K562 (cell line): ENCODE measurements around the gene ALKBH3. TPM values are rescaled to one million over a fixed set of nuclear protein-coding genes. Genes with fewer than 3 reads are reported as not detected.

Experiments used
- BRD9 ChIP-seq: fragments of 450-650 bp; IDR thresholded peaks from 2 replicates; pipeline ENCODE4 v1.6.1; 2018; ENCODE audit warnings: low read depth; ENCODE audit not compliant: partially characterized antibody
- EP300 ChIP-seq: IDR thresholded peaks from 2 replicates; pipeline ENCODE4 v1.6.1; 2012; ENCODE audit warnings: low read length, improper control_type of control experiment
- EWSR1 ChIP-seq: fragments of 450-650 bp; IDR thresholded peaks from 2 replicates; pipeline ENCODE4 v1.6.1; 2018; ENCODE audit warnings: borderline replicate concordance, mild to moderate bottlenecking, low read depth, moderate library complexity; ENCODE audit not compliant: partially characterized antibody
- HOXB6 ChIP-seq: fragments of 250-450 bp; sonication (Bioruptor Pico); IDR thresholded peaks from 2 replicates; pipeline ENCODE4 v1.5.1; 2022; ENCODE audit warnings: mild to moderate bottlenecking, borderline replicate concordance
- KLF1 ChIP-seq: fragments of 450-650 bp; IDR thresholded peaks from 2 replicates; pipeline ENCODE4 v1.6.1; 2016; ENCODE audit warnings: missing genetic modification characterization, missing compliant biosample characterization
- NCOA2 ChIP-seq, 2 experiments: fragments of 450-650 bp; IDR thresholded peaks; 2 replicates each; pipeline ENCODE4 v1.6.1; 2018; ENCODE audit warnings: mild to moderate bottlenecking in 2 of 2, moderate library complexity in 1 of 2; ENCODE audit not compliant: partially characterized antibody in 2 of 2
- NR1H2 ChIP-seq: sonication (generic); formaldehyde crosslinking; IDR thresholded peaks from 2 replicates; pipeline ENCODE4 v1.4.0; 2020; ENCODE audit warnings: mild to moderate bottlenecking, missing genetic modification reagents
- NR2F6 ChIP-seq: fragments of 450-650 bp; formaldehyde crosslinking; IDR thresholded peaks from 2 replicates; pipeline ENCODE4 v1.4.0; 2020; ENCODE audit warnings: mild to moderate bottlenecking
- NRF1 ChIP-seq, 2 experiments: fragments of 450-650 bp; IDR thresholded peaks in 1 of 2; conservative IDR thresholded peaks in 1 of 2; 2 replicates each; pipeline ENCODE4 v1.6.1; 2014; ENCODE audit warnings: mild to moderate bottlenecking in 2 of 2
- POLR2G ChIP-seq: fragments of 200-400 bp; formaldehyde crosslinking; IDR thresholded peaks from 2 replicates; pipeline ENCODE4 v1.6.1; 2017; ENCODE audit warnings: low read depth, mild to moderate bottlenecking, antibody characterized with exemption, low read length, moderate library complexity
- RB1 ChIP-seq: fragments of 450-650 bp; IDR thresholded peaks from 2 replicates; pipeline ENCODE4 v1.6.1; 2017; ENCODE audit warnings: low read depth, mild to moderate bottlenecking
- SMARCA4 ChIP-seq: fragments of 450-650 bp; IDR thresholded peaks from 2 replicates; pipeline ENCODE4 v1.6.1; 2016
- SMARCA5 ChIP-seq: fragments of 450-650 bp; IDR thresholded peaks from 2 replicates; pipeline ENCODE4 v1.6.1; 2016
- TRIM28 ChIP-seq: fragments of 450-650 bp; IDR thresholded peaks from 2 replicates; pipeline ENCODE4 v1.6.1; 2017
- ZBTB49 ChIP-seq: sonication (generic); formaldehyde crosslinking; IDR thresholded peaks from 2 replicates; pipeline ENCODE4 v1.8.0; 2022; ENCODE audit warnings: missing genetic modification reagents, mild to moderate bottlenecking, borderline replicate concordance
- ZNF239 ChIP-seq: fragments of 250-450 bp; sonication (Bioruptor Pico); IDR thresholded peaks from 2 replicates; pipeline ENCODE4 v1.4.0; 2020; ENCODE audit warnings: mild to moderate bottlenecking
- ZNF707 ChIP-seq: fragments of 250-450 bp; sonication (Bioruptor Pico); conservative IDR thresholded peaks from 2 replicates; pipeline ENCODE4 v1.8.0; 2022; ENCODE audit warnings: inconsistent platforms, mild to moderate bottlenecking, moderate library complexity
- polyA plus RNA-seq, 8 experiments: library from polyadenylated mRNA; depleted of rRNA in 4 of 8; stranded (reverse) in 5 of 8; unstranded in 3 of 8; fragments of >200 nt; fragmentation: Nextera tagmentation in 2 of 8; fragmentation: Illumina TruSeq in 1 of 8; extraction: Ambion mirVana in 2 of 8; extraction: Trizol in 1 of 8; gene quantifications; 2 replicates each; pipeline versions ENCODE4 v1.2.1 to v1.2.3, GENCODE V29; 2011 to 2014; ENCODE audit warnings: inconsistent platforms in 1 of 8, missing spikeins in 1 of 8
- total RNA-seq, 7 experiments: library from RNA; depleted of rRNA in 6 of 7; stranded (reverse); fragments of >200 nt in 6 of 7; fragmentation: Illumina TruSeq in 2 of 7; extraction: Trizol in 2 of 7; gene quantifications; 2 replicates each; pipeline versions ENCODE4 v1.2.1 to v1.2.3, GENCODE V29; 2011 to 2021; ENCODE audit warnings: low replicate concordance in 1 of 7
- TF ChIP-seq, protein P1 (sequence below), 2 experiments: fragments of 450-650 bp; IDR thresholded peaks; 2 replicates each; pipeline ENCODE4 v1.6.1; 2016; ENCODE audit warnings: mild to moderate bottlenecking in 2 of 2, borderline replicate concordance in 1 of 2, low read depth in 1 of 2, moderate library complexity in 1 of 2

Gene ALKBH3
- total and polyA plus RNA-seq, 9 of the 15 experiments (the other 6 are each of a cell fraction or from before 2014, with no cell fraction given), result 16.0 to 49.9 (median 36.5) TPM

DNA sequence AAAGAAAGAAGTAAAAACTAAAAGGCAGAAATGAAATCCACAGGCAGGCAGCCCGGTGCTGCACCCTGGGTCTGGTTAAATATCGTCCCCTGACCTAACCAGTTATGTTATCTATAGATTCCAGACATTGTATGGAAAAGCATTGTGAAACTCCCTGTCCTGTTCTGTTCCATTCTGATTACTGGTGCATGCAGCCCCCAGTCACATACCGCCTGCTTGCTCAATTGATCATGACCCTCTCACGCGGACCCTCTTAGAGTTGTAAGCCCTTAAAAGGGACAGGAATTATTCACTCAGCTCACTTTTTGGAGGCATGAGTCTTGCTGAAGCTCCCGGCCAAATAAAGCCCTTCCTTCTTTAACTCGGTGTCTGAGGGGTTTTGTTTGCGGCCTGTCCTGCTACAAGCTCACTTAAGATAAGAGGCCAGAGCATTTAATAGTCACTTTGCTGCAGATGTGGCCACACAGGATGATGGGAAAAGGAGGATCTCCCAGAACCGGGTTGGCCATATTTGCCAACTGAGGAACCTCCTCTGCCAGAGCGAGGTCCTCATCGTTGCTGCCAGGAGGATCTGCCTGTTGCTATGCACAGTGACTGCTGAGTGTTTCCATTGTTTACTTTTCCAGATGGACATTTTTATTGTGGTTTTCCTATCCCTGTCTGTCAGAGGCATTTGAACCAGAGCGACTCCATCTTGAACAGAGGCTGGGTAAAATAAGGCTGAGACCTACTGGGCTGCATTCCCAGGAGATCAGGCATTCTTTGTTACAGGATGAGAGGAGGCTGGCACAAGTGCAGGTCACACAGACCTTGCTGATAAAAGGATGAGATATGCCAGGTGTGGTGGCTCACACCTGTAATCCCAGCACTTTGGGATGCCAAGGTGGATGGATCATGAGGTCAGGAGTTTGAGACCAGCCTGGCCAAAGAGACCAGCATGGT is 72.0 kb downstream of the ALKBH3 start (continued):
- TF ChIP-seq, protein P1, sequence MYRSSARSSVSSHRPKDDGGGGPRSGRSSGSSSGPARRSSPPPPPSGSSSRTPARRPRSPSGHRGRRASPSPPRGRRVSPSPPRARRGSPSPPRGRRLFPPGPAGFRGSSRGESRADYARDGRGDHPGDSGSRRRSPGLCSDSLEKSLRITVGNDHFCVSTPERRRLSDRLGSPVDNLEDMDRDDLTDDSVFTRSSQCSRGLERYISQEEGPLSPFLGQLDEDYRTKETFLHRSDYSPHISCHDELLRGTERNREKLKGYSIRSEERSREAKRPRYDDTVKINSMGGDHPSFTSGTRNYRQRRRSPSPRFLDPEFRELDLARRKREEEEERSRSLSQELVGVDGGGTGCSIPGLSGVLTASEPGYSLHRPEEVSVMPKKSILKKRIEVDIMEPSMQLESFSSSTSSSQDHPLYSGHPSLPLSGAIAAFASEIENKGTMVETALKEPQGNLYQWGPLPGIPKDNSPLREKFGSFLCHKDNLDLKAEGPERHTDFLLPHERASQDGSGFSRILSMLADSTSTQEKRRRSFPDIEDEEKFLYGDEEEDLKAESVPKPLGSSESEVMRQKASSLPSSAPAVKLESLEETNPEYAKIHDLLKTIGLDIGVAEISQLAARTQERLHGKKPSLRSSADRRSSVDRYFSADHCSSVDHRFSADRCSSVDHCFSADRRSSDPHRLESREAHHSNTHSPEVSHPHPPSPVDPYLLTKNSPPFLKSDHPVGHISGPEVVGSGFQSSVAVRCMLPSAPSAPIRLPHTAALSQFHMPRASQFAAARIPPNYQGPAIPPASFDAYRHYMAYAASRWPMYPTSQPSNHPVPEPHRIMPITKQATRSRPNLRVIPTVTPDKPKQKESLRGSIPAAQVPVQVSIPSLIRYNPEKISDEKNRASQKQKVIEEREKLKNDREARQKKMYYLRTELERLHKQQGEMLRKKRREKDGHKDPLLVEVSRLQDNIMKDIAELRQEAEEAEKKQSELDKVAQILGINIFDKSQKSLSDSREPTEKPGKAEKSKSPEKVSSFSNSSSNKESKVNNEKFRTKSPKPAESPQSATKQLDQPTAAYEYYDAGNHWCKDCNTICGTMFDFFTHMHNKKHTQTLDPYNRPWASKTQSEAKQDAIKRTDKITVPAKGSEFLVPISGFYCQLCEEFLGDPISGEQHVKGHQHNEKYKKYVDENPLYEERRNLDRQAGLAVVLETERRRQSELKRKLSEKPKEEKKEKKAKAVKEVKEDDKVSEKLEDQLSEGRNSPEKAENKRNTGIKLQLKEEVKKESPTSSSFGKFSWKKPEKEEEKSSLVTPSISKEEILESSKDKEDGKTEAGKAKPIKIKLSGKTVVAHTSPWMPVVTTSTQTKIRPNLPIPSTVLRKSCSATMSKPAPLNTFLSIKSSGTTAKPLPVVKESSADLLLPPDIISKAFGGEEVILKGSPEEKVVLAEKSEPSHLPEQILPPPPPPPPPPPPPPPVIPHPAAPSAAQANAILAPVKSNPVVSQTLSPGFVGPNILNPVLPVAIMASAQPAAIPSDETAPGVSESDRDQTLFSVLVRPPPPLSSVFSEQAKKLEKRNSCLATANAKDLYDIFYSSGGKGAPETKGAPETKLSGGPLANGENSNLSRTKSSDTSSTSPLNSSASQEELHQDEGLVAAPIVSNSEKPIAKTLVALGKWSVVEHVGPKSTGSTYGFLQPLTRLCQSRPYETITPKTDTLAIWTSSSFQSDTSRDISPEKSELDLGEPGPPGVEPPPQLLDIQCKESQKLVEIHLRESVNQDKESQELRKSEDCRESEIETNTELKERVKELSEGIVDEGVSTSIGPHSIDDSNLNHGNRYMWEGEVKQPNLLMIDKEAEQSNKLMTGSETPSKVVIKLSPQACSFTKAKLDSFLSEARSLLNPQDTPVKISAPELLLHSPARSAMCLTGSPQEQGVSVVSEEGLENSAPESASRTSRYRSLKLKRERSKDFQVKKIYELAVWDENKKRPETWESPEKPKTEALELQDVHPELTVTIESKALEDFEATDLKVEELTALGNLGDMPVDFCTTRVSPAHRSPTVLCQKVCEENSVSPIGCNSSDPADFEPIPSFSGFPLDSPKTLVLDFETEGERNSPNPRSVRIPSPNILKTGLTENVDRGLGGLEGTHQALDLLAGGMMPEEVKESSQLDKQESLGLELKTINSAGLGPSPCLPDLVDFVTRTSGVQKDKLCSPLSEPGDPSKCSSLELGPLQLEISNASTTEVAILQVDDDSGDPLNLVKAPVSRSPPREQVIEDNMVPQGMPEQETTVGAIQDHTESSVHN (IDR thresholded peaks at IDR 0.05; ENCODE audit: borderline replicate concordance in 1 of 2, low read depth in 1 of 2), result no peak
- TF ChIP-seq EP300 (peak; percentile 85), KLF1 (tag) (peak; percentile 78; the same call in 1 of the 2 replicates), NR2F6 (CRISPR knock-in tag) (peak; percentile 98), HOXB6 (CRISPR knock-in tag) (peak; percentile 84; the same call in 1 of the 2 replicates), NR1H2 (CRISPR knock-in tag) (no peak), BRD9 (peak; percentile 30), NCOA2 (IDR thresholded peaks at IDR 0.05; ENCODE audit: partially characterized antibody in 2 of 2) (no peak), POLR2G (no peak), ZBTB49 (CRISPR knock-in tag) (no peak), EWSR1 (no peak), SMARCA4 (peak; percentile 97), SMARCA5 (peak; percentile 63), TRIM28 (peak; percentile 92), ZNF707 (peak; percentile 89), NRF1 (conservative IDR thresholded peaks at IDR 0.05 in 1 of 2, IDR thresholded peaks at IDR 0.05 in 1 of 2) (no peak), ZNF239 (CRISPR knock-in tag) (peak; percentile 88), RB1 (no peak)
